ENCODE results near the gene PIK3R6.

- TF ChIP-seq EP300 (IDR thresholded peaks at IDR 0.05) (no peak), CTCF (IDR thresholded peaks at IDR 0.05) (no peak)
Observed at GRCh38 chr17:8883353-8883752, 15.9 kb upstream of the PIK3R6 start.

Measured in gastroesophageal sphincter (tissue), 3 donors.